GM21723 (cell line): ENCODE results near the gene VPS26A.

Experiments used
- ATAC-seq: cut with Tn5 transposase; IDR thresholded peaks from one replicate; pipeline ENCODE4 v1.9.1; 2021; ENCODE audit warnings: mild to moderate bottlenecking, moderate library complexity; ENCODE audit not compliant: unreplicated experiment

Gene VPS26A

DNA sequence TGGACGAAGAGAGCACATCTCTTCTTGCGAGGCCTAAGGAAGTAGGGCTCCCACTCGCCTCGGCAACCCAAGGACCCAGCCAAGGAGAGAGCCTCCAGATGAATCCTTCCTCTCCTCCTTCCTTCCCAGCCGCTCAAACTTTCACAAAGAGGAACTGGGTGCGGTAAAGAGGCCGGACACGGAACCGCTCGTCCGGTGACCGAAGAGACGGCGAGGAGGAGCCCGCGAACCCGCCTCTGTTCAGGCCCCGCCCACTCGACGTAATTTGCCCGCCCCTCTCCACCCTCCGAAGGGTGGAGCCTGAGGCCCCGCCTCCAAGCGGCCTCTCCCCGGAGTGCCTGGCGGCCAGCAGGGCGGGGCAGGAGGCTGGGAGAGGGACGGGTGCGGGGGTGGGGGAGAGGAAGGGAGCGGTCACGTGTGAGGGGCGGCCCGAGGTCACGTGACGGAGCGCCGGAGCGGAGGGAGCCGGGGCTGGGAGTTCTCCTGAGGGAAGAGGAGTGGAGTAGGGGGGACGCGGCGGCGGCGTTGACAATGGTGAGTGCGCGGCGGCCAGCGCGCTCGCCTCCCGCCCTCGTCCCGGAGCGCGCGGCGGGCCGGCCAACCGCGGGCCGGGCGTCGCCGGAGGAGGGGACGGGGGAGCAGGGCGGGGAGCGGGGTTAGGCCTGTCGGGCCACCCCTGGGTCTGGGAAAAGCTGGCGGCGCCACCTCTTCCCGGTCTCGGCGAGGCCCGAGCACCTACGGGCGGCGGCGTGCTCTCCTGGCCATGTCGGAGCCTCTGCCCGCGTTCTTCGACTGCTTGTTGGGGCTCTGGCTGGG is at the start of gene VPS26A:
VPS26A (plus strand) TSS at position 432 of the 816 bp plus-strand sequence; CDS start at position 532, 100 bp downstream.
- ATAC-seq = peak; percentile 85

DNA sequence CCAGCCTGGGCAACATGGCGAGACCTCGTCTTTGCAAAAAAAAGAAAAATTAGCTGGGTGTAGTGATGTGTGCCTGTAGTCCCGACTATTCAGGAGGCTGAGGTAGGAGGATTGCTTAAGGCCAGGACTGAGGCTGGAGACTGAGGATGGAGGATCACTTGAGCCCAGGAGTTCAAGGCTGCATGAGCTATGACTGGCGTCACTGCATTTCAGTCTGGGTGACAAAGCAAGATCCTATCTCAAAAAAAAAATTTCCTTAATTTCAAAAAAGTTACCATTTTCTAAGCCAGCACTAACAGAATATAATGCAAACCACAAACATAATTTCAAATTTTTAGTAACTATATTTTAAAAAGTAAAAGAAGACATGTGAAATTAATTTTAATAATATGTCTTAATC is 49.4 kb upstream of the VPS26A start:
- ATAC-seq = no peak

DNA sequence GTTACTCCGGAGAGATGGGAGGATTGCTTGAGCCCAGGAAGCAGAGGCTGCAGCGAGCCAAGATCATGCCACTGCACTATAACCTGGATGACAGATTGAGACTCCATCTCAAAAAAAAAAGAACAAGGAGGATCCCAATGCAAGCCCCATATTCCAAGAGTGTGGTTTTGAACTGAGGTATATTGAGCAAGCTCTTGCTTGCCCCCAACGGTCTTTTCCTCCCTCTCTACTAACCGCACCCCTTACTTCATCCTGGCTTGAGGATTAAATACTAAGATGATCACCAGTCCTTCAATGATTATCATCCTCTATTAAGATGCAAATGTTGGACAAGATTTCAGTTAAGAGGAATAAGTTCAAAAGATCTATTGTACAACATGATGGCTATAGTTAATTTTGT is 48.5 kb upstream of the VPS26A start:
- ATAC-seq = no peak

DNA sequence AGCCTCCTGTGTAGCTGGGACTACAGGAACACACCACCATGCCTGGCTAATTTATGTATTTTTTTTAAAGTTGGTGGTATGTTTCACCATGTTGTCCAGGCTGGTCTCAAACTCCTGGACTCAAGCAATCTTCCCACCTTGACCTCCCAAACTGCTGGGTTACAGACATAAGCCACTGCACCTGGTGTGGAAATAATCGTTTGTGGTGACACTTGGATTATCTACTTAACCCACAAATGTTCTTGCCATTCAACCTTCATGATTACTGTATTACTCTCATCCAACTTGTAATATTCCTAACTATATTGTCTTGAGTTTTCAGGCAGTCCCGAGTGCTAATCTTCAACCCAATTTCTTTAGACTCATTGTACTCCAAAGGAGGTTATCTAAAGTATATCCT is 45.7 kb upstream of the VPS26A start:
- ATAC-seq = no peak

DNA sequence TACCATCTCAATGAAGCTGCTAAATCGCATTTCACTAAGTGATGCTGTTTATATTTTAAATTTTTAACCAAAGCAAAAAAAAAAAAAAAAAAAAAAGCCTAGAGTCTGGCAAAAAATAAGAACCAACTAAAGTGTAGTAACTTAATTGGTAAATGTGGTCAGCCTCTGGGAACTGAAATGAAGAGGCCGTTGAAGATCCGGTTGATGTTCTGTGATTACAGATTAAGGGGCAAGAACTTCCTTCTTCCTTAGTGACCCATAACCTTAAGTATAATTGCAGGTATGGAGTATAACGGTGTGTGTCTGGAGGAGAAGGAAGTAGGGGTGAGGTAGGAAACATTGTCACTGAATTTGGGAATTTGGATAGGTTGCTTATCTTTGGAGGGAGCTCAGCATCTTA is 43.8 kb upstream of the VPS26A start:
- no peak for ATAC-seq

DNA sequence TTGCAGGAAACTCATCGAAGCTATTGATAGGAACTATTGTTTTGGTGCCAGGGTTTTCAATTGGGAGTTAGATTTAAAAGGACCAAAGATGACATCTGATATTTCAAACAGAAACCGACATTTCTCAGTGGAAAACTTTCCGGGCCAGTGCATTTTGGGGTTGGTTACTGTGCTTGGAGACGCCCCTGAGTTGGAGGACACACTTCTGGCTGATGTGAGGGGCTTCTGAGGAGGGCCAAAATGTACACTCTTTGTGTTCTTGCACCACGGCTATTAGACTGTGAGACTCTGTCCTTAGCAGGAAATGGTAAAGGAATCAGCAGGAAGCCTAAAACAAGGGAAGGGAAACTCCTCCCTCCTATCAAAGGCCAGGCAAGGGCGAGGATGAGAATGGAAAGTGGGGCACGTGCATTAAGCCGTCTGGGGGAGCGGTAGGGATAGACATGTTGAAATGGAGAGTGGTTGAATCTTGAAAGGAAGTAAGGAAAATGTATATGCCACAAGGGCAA is 37.9 kb upstream of the VPS26A start:
- no peak for ATAC-seq

DNA sequence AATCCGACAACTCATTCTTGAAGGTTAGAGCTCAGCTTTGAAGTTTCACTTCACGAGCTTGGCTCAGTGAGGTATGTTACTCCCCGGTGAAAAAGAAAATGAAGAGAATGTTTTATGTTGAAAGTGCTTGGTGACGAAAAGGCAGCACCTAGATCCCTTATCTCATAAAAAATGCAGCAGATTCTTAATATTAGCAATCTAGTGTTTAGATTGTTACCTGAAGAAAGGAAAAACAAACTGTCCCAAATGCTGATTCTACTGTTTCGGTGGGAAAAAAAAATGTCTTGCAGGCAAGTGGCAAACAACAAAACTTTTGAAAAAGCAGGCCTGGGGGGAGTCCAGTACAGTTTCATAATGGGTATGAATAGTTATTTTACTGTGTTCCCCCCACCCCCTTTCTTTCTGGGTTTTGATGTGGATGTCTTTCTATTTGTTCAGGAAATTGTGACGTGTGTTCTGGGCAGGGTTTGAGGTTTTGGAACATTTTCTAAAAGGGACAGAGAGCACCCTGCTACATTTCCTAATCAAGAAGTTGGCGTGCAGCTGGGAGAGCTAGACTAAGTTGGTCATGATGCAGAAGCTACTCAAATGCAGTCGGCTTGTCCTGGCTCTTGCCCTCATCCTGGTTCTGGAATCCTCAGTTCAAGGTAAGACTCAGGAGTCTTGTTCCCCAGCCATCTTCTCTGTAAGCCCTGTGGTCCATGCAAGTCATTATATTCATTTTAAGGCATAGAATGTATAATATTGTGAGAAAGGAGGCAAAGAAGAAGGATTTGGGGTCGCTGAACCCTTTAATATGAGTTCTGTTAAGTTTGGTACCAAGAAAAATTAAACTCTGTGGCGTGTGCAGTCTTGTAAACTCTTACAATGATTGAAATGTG is 36.1 kb upstream of the VPS26A start, which contains the start of gene SRGN:
SRGN (plus strand) TSS at position 514 of the 881 bp plus-strand sequence; CDS start at position 569, 55 bp downstream.
- peak; percentile 66 for ATAC-seq

DNA sequence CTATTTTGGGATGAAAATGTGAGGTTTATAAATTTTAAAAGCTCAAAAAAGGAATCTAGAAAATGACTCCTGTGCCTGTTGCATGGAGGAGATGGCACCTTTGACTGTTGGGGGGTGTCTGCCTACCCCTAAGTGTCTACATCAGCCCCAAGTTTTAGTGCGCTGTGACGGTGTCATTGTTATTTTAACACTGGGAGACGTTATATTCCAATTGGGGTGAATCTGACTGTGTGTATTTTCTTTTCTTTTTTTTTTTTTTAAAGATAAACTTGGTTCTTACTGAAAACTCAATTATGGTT is 35.6 kb upstream of the VPS26A start:
- no peak for ATAC-seq

DNA sequence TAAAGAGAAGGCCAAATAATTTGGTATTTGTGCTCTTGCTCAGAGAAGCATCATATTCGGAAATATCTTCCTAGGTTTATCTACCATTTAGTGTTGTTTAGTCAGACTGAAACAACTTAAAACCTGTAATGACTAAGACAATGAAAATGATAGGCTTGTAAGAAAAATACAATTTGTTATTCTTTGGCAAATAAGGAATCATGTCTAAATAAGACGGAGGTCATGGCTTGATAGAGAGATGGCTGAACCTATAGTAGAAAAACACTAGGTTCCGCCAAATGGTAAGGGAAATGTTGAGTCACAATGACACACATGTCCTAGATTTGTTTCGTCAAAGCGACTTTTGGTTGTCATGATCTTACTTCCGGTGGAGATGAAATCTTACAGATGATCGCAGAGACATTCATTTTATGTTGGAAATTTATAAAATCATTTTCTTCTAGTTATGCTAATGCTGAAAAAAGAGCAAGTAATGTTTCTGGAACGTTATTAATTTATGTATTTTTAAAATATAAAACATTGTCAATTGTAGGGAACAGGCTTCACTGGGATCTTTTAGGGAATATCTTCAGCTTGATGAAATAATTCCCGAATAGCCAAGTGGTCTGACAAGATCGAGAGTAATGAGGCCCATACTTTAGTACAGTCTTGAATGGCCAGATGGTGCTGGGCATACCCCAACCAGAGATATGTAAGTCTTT is 35.0 kb upstream of the VPS26A start:
- no peak for ATAC-seq

DNA sequence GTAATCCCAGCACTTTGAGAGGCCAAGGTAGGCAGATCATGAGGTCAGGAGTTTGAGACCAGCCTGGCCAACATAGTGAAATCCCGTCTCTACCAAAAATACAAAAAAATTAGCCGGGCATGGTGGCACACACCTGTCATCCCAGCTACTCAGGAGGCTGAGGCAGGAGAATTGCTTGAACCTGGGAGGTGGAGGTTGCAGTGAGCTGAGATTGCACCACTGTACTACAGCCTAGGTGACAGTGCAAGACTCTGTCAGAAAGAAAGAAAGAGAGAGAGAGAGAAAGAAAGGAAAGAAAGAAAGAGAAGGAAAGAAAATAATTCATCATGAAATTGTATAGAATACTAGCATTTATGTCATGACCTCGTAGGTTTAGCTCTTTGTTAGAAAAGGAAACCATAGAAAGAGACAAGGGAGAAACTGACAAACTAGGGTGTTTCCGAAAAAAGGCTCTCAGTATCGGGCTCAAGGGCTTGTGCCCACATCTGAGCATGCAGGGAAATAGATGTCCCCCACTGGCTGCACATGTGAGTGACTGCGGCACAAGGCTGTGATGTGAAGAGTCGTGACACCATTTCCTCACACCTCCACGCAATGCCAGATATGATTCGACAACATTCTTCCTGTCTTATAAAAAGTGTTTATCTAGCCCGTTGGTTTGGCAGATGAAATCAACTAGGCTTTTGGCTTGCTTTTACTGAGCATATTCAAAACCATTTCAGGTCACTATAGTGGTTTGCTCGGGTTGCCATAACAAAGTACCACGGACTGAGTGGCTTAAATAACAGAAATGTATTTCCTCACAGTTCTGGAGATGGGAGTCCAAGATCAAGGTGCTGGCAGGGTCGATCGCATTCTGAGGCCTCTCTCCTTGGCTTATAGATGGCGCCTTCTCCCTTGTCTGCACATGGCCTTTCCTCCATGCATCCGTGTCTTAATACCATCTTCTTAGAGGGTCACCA is 34.1 kb upstream of the VPS26A start:
- peak; percentile 37 for ATAC-seq

DNA sequence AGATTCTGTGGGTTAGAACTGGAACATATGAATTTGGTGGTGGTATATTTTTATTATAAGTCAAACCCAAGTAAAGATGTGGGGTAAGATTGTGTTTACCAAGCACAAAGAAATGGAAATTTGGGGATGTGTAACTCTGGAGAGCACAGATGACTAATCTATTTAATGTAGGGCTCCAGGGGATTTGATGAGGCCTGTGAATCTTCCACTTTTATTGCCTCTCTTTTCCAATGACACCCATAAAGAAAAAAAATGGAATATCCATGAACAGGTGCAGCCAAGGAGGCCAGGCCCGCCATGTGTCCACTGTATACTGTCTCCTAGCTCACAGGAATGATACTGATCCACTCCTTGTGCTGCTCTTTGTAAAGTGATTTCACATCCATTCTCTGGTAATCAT is 33.3 kb upstream of the VPS26A start:
- no peak for ATAC-seq

DNA sequence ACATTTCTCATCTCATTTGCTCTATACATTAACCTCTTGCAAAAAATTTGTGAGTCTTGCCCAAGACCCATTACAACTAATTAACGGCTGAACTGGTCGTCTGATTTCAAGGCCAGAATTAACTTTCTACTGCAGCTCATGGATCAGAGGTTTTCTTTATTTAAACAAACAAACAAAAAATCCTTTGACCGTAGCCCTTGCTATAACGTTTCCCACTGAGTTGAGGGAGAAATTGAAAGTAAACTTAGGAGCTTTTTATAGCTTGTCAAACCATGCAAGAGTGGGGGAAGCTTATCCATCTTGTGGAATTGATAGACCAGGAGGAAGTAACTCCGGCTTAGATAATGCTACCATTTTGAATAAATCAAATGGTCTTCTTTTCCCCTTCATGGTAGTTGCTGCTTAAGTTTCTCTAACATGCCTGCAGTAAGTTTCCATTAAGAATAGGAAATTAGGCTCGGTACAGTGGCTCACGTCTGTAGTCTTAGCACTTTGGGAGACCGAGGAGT is 32.8 kb upstream of the VPS26A start:
- ATAC-seq = no peak

DNA sequence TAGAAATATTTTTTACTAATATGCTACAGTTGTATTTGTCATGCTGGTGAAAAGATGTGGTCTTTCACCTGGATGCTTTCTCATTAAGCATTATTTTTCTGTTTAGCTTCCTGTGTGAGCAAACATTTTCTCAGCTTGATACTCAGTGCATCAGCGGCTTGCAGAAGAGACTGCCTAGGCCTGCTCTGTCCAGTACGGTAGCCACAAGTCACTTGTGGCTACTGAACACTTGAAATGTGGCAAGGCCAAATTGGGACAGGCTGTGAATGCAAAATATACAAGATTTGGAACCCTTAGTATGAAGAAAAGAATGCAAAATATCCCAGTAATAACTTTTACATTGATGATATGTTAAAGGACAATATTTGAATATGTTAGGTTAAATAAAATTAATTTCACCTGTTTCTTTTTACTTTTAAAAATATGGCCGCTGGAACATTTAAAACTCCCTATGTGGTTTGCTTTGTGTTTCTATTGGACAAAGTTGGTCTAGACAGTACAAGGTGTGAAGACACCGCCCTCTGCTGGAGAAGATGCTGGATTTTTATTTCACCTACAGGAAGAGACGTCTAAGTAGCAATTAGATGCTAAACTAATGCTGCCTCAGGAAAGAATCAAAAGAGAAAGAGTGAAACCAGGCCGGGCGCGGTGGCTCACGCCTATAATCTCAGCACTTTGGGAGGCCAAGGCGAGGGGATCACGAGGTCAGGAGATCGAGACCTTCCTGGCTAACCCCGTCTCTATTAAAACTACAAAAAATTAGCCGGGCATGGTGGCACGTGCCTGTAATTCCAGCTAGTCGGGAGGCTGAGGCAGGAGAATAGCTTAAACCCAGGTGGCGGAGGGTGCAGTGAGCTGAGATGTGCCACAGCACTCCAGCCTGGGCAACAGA is 30.8 kb upstream of the VPS26A start:
- peak; percentile 41 for ATAC-seq

DNA sequence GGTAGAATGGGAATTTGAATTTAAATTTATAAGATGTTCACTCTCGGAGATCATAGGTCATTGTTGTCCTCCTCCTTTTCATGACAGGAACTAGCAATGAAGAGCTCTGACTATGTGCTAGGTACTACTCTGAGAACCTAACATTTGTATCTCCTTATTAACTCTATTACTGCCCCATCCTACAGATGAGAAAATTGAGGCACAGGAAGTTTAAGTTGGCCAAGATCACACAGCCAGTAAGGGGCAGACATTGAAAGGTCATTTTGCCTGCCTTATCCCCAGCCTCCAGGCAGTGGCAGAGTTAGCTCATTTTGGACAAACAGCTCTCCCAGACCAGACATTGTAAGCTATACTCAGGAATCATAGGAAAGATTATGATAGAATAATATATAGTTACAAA is 30.0 kb upstream of the VPS26A start:
- no peak for ATAC-seq

DNA sequence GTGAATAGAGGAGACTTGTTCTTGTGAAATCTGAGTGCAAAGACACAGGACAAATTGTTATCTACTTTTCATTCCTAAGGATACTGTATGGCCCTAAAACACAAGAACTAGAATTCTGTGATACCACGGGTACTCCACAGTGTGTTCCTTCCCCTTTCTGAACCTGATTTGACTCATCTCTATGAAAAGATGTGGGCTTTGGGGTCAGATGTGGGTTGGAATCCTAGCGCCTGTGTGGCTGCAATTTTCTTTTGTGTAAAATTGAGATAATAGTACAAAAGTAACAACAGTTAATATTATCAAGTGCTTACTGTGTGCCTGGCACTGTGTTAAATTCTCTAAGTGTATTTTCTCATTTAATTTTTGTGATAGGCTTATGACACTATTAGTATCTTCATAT is 27.9 kb upstream of the VPS26A start:
- ATAC-seq = no peak

DNA sequence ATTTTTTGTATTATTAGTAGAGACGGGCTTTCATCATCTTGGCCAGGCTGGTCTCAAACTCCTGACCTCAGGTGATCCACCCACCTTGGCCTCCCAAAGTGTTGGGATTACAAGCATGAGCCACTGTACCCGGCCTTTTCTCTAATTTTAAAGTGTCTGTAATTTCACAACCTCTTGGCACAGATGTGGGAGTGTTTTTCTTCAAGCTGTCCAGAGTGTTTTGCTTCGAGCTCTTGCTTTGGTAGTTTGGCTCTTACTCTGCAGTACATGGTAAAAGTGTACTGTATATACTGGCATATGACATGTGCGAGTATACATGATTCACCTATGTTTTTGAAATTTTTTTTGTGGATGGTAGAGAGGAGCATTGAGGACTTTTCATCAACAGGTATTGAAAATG is 26.2 kb upstream of the VPS26A start:
- ATAC-seq = no peak

DNA sequence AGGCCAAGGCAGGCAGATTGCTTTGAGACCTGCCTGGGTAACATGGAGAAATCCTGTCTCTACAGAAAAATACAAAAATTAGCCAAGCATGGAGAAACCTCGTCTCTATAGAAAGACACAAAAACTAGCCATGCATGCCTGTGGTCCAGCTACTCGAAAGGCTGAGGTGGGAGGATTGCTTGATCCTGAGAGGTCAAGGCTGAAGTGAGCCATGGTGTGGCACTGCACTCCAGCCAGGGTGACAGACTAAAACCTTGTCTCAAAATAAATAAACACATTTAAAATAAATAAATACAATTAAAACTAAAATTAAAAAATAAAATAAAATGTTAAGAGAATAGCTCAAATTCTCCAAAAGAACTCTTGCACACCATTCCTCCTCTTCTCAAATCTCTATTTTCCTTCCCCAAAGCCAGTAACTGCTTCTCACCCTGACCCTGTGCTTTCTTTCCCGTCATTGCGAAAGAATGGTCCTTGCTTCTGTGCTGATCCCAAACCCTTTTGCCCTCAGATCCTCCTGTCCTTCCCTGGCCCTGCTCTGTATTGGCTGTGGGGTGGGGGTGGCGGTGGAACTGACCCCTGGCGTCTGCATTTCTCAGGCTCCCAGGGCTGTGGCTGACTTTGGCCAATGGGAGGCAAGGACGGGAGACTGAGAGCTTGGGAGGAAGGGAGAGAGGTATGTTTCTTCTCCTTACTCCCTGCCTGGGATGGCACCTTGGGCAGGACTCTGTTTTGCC is 23.7 kb upstream of the VPS26A start:
- ATAC-seq = no peak

DNA sequence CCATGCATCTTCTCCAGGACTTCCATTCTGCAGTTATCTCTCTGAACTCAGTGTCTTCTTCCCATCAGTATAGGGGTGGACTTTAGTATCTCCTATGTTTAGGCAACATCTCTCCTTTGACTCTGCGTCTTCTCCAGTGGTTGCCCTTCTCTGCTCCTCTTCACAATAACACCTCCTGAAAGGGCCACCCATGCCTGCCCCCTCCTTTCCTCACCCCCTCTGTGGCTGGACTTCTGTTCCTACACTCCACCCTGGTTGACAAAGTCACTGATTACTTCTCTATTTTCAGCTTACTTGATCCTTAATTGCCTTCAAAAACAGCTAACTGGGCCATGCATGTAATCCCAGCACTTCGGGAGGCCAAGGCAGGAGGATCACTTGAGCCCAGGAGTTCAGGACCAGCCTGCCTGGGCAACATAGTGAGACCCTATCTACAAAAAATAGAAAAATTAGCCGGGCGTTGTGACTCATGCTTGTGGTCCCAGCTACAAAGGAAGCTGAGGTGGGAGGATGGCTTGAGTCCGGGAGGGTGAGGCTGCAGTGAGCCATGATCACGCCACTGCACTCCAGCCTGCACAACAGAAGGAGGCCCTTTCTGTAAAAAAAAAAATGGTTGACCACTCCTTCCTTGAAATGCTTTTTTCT is 22.4 kb upstream of the VPS26A start:
- ATAC-seq = no peak
